ENCODE data around the gene HEPHL1. TPM values are rescaled to one million over a fixed set of nuclear protein-coding genes. Genes with fewer than 3 reads are reported as not detected.

Gene HEPHL1
- total RNA-seq, 1 experiment from 2014 or later = not detected

- no peaks in the 10 kb centered on the region for H3K79me2 ChIP-seq (ENCODE audit: insufficient read depth, low read length)
- no peaks in the 10 kb centered on the region for H3K27me3 ChIP-seq (ENCODE audit: insufficient read depth, low read length)
- H3K9me3 ChIP-seq (ENCODE audit: control insufficient read depth in 1 of 2, insufficient read depth in 1 of 2, low read depth in 1 of 2, low read length in 2 of 2) = no peaks in the 10 kb centered on the region
- H3K4me3 ChIP-seq (replicated peaks in 1 of 2; ENCODE audit: low read depth in 1 of 2, low read length in 2 of 2) = no peak overlapping the region
- no TSS peak for BruUV-seq (replicated peaks)
- ATAC-seq = no peak
- RAD21 ChIA-PET (ENCODE audit: low non-redundant PET in 1 of 2, low total read pairs in 2 of 2, uncharacterized antibody in 2 of 2, unreplicated experiment in 2 of 2) = no interaction called here
- no peaks in the 10 kb centered on the region for H3K9me2 ChIP-seq (ENCODE audit: insufficient read depth)
- H3K4me1 ChIP-seq (ENCODE audit: control insufficient read depth in 1 of 2, insufficient read depth in 2 of 2, low read length in 2 of 2) = no peaks in the 10 kb centered on the region; a peak in 1 of 4 replicates
- POLR2A ChIA-PET = no interaction called here
- H3K4me2 ChIP-seq (ENCODE audit: low read length) = no peak overlapping the region
- H3K27ac ChIP-seq (ENCODE audit: low read depth, low read length) = no peak overlapping the region
- TF ChIP-seq FOSL1 (IDR thresholded peaks at IDR 0.05; ENCODE audit: low read depth) = no peak
- no peak for TF ChIP-seq SP1 (IDR thresholded peaks at IDR 0.05; ENCODE audit: low read depth)
- TF ChIP-seq POLR2A (IDR thresholded peaks at IDR 0.05; ENCODE audit: borderline replicate concordance, extremely low read depth, insufficient read depth, insufficient read length) = no peak
- no peak for TF ChIP-seq JUND (IDR thresholded peaks at IDR 0.05)
- TF ChIP-seq EGR1 (IDR thresholded peaks at IDR 0.05; ENCODE audit: low read depth) = no peak
- no peak for TF ChIP-seq CBX3 (IDR thresholded peaks at IDR 0.05; ENCODE audit: low read depth)
- TF ChIP-seq YY1 (IDR thresholded peaks at IDR 0.05; ENCODE audit: extremely low read depth, insufficient replicate concordance, low read depth, low read length) = no peak
- TF ChIP-seq ATF3 (IDR thresholded peaks at IDR 0.05) = no peak
- no peak overlapping the region for H3K9ac ChIP-seq (ENCODE audit: low read length)
- no peaks in the 10 kb centered on the region for H3K36me3 ChIP-seq (ENCODE audit: control insufficient read depth in 1 of 2, insufficient read depth in 2 of 2, low read length in 2 of 2)
- CTCF ChIA-PET = no interaction called here
- no peaks in the 10 kb centered on the region for H4K20me1 ChIP-seq (ENCODE audit: insufficient read depth)
- intact Hi-C loops (cut with micrococcal nuclease) = no loop called here
- DNase-seq (ENCODE audit: low read depth, low spot score) = no peak
- H2AFZ ChIP-seq (ENCODE audit: low read depth, low read length, poor library complexity, severe bottlenecking) = no peak overlapping the region
These were observed 2.7 kb downstream of the HEPHL1 start for GRCh38 chr11:94023856-94024255.

- no peaks in the 10 kb centered on the region for H3K79me2 ChIP-seq (ENCODE audit: insufficient read depth, low read length)
- no peaks in the 10 kb centered on the region for H3K36me3 ChIP-seq (ENCODE audit: control insufficient read depth in 1 of 2, insufficient read depth in 2 of 2, low read length in 2 of 2)
- no peak overlapping the region for H3K27ac ChIP-seq (ENCODE audit: low read depth, low read length)
- no peak for ATAC-seq
- TF ChIP-seq ELF1 (IDR thresholded peaks at IDR 0.05; ENCODE audit: borderline replicate concordance, low read depth) = no peak
- TF ChIP-seq ATF3 (IDR thresholded peaks at IDR 0.05) = no peak
- no peaks in the 10 kb centered on the region for H4K20me1 ChIP-seq (ENCODE audit: insufficient read depth)
- H3K4me3 ChIP-seq (replicated peaks in 1 of 2; ENCODE audit: low read depth in 1 of 2, low read length in 2 of 2) = no peak overlapping the region
- H3K9me3 ChIP-seq (ENCODE audit: control insufficient read depth in 1 of 2, insufficient read depth in 1 of 2, low read depth in 1 of 2, low read length in 2 of 2) = no peaks in the 10 kb centered on the region
- DNase-seq (ENCODE audit: low read depth, low spot score) = no peak
- ChIA-PET POLR2A (no interaction called here), RAD21 (ENCODE audit: low non-redundant PET in 1 of 2, low total read pairs in 2 of 2, uncharacterized antibody in 2 of 2, unreplicated experiment in 2 of 2) (no interaction called here), CTCF (no interaction called here)
- intact Hi-C loops (cut with micrococcal nuclease) = no loop called here
- no peaks in the 10 kb centered on the region; a peak in 1 of 4 replicates for H3K4me1 ChIP-seq (ENCODE audit: control insufficient read depth in 1 of 2, insufficient read depth in 2 of 2, low read length in 2 of 2)
- no peak overlapping the region for H2AFZ ChIP-seq (ENCODE audit: low read depth, low read length, poor library complexity, severe bottlenecking)
- no peak overlapping the region for H3K4me2 ChIP-seq (ENCODE audit: low read length)
- no peaks in the 10 kb centered on the region for H3K9me2 ChIP-seq (ENCODE audit: insufficient read depth)
- no peak overlapping the region for H3K9ac ChIP-seq (ENCODE audit: low read length)
- H3K27me3 ChIP-seq (ENCODE audit: insufficient read depth, low read length) = no peaks in the 10 kb centered on the region
- no TSS peak for BruUV-seq (replicated peaks)
These were observed 3.4 kb downstream of the HEPHL1 start for GRCh38 chr11:94024547-94024946.

Measured in HCT116 (cell line).